ENCODE measurements around the gene GAS2L2.

Gene GAS2L2

DNA sequence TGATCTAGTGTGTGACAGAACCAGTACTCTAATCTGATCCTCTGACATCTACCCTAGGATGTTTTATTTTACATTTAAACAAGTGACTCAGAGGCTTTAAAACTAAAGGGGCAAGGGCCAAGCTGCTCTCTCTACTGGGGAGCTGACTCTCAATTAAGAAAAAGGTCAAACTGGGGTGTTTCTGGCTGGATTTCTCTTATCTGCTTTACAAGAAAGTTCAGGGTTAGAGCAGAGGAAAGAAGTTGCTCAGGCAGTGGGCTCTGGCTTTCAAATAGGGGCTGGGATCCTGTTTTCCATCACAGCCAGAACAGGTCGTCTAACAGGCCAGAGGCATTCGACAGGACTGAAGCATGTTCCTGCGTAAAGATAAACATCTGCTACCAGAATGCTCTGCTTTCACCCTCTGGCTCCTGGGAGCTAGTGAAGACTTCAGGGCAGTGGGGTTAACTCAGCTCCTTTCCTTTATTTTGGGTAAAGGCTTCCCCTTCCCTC is 33.9 kb upstream of the GAS2L2 start:
- H3K36me3 ChIP-seq (ENCODE audit: insufficient read depth, low read length): no peaks in the 10 kb centered on the region
- H3K4me3 ChIP-seq (ENCODE audit: low read length): no peak overlapping the region
- H3K9me3 ChIP-seq (ENCODE audit: low read length): no peaks in the 10 kb centered on the region
- H3K27me3 ChIP-seq (ENCODE audit: insufficient read depth, low read length): peaks cover 35% of the 10 kb centered on the region
- H2AFZ ChIP-seq (ENCODE audit: low read depth, low read length): no peak overlapping the region
- no peaks in the 10 kb centered on the region for H3K4me1 ChIP-seq (ENCODE audit: insufficient read depth, low read length)

DNA sequence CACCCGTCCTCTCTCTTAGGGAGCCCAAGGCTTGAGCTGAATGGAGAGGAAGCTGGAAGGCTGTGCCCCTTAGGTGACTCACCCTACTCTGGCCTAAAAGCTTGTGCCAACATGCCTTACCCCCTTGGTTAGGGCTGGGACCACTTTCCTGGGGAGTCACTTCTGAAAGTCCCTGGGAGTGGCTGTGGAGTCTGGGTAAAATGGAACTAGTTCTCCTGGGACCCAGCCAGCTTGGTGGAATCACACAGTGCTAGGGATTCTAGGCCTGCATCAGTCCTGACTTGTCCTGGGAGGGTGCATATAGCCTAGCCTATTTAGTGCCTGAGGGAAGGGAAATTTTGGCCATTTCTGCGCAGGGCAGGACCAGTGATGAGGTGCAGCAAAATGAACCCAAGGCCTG is 31.9 kb upstream of the GAS2L2 start:
- peaks cover 36% of the 10 kb centered on the region for H3K27me3 ChIP-seq (ENCODE audit: insufficient read depth, low read length)
- no peak overlapping the region for H3K4me3 ChIP-seq (ENCODE audit: low read length)
- H3K4me1 ChIP-seq (ENCODE audit: insufficient read depth, low read length): no peaks in the 10 kb centered on the region
- no peaks in the 10 kb centered on the region for H3K36me3 ChIP-seq (ENCODE audit: insufficient read depth, low read length)
- no peaks in the 10 kb centered on the region for H3K9me3 ChIP-seq (ENCODE audit: low read length)
- no peak overlapping the region for H2AFZ ChIP-seq (ENCODE audit: low read depth, low read length)

DNA sequence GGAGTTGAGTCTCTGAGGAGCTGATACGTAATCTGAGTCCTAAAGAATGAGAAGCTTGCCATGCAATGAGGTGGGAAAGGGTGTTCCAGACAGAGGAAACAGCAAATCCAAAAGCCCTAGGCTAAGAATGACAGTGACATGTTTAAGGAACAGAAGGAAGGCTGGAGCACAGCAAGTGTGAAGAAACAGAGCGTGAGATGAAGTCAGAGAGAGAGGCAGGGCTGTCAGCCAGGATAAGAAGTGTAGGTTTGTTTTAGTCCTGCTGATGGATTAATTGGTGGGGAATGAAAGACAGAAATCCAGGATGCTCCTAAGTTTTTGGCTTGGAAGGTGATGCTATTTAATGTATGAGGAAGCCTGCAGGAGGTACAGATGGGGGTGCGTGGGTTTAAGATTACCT is 27.9 kb upstream of the GAS2L2 start:
- no peak overlapping the region for H3K4me3 ChIP-seq (ENCODE audit: low read length)
- H2AFZ ChIP-seq (ENCODE audit: low read depth, low read length): no peak overlapping the region
- H3K9me3 ChIP-seq (ENCODE audit: low read length): no peaks in the 10 kb centered on the region
- no peaks in the 10 kb centered on the region for H3K4me1 ChIP-seq (ENCODE audit: insufficient read depth, low read length)
- peaks cover 35% of the 10 kb centered on the region for H3K27me3 ChIP-seq (ENCODE audit: insufficient read depth, low read length)
- no peaks in the 10 kb centered on the region for H3K36me3 ChIP-seq (ENCODE audit: insufficient read depth, low read length)

DNA sequence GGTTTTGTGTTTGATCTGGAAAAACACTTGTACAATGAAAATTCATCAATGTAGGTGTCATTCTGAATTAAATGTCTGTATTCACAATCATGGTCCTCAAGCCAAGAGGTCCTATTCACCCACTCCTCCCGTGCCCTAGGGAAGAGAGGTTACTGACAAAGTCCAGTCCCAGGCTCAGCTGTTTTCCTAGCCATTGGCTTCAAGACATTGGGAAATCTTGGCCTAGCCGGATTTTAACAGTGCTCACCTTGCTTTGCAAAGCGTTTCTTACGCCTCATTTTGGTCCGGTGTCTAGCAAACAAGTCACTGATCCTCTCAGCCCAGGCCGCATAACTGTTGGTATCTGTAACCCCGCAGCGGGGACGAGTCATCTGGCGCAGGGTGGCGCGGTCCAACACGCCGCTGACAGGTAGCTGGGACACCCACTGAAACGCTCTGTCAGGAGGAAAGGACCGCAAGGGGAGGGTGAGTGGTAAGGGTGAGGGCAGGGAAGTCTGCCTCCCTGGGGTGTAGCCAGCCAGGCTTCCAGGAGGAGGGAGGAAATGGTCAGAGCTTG is 25.7 kb upstream of the GAS2L2 start:
- peaks cover 29% of the 10 kb centered on the region for H3K27me3 ChIP-seq (ENCODE audit: insufficient read depth, low read length)
- no peak overlapping the region for H3K4me3 ChIP-seq (ENCODE audit: low read length)
- no peaks in the 10 kb centered on the region for H3K36me3 ChIP-seq (ENCODE audit: insufficient read depth, low read length)
- H2AFZ ChIP-seq (ENCODE audit: low read depth, low read length): no peak overlapping the region
- H3K4me1 ChIP-seq (ENCODE audit: insufficient read depth, low read length): peaks cover 6% of the 10 kb centered on the region
- H3K9me3 ChIP-seq (ENCODE audit: low read length): no peaks in the 10 kb centered on the region

DNA sequence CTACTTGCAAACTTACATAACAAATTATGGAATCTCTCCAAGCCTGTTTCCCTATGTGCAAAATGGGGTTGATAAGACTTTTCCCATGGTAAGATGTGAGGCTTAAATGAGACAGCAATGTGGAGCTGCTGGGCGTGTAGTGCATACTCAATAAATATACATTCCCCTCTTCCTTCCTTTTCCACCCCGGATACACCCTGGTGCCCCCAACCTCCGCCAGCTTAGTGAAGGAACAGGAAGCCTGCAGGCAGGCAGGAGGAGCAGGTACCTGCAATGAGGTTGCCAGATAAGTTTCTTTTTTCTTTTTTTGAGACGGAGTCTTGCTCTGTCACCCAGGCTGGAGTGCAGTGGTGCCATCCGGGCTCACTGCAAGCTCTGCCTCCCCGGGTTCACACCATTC is 22.5 kb upstream of the GAS2L2 start:
- Histone ChIP-seq H3K4me1 (ENCODE audit: insufficient read depth, low read length) (peaks cover 7% of the 10 kb centered on the region), H3K27me3 (ENCODE audit: insufficient read depth, low read length) (peaks cover 13% of the 10 kb centered on the region), H3K36me3 (ENCODE audit: insufficient read depth, low read length) (no peaks in the 10 kb centered on the region), H3K4me3 (ENCODE audit: low read length) (no peak overlapping the region), H3K9me3 (ENCODE audit: low read length) (no peaks in the 10 kb centered on the region), H2AFZ (ENCODE audit: low read depth, low read length) (no peak overlapping the region)

DNA sequence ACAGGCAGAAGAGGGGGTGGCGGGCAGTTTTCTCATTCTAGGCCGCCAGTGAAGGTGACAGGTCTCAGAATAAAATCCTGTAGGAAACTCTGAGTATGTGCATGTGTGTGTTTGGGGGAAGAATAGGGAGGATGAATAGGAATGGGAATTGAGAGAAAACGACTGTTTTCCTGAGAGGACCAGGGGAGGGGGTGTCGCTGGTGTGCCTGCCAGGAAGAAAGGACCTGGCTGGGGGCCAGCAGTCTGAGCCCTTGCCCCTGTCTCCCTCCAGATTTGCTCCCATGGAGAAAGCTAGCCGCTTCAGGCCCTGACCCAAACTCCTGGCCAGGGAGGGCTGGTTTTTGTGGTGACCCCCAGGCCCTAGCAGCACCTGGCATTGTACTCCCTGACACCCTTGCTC is 22.0 kb upstream of the GAS2L2 start:
- Histone ChIP-seq H3K4me1 (ENCODE audit: insufficient read depth, low read length) (peaks cover 7% of the 10 kb centered on the region), H3K36me3 (ENCODE audit: insufficient read depth, low read length) (no peaks in the 10 kb centered on the region), H2AFZ (ENCODE audit: low read depth, low read length) (no peak overlapping the region), H3K4me3 (ENCODE audit: low read length) (no peak overlapping the region), H3K9me3 (ENCODE audit: low read length) (no peaks in the 10 kb centered on the region), H3K27me3 (ENCODE audit: insufficient read depth, low read length) (peaks cover 13% of the 10 kb centered on the region)

DNA sequence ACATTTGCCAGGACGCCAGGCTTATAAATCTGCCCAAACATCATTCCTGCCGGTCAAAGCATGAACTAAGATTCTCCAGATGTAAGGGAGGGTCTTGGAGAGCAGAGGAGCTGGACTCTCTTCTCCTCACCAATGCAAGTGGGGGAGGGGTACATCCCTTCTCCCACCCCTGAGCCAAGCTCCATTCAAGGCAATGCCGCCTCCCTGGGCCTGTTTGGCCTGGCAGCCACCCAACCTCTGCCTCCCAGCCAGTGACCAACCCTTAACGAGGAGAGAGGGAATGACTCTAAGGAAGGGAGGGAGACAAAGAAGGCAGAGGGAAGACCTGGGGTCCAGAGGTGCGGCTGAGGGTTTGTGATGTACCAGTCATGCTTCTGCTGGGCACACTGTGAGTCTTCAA is 21.5 kb upstream of the GAS2L2 start:
- no peak overlapping the region for H3K4me3 ChIP-seq (ENCODE audit: low read length)

DNA sequence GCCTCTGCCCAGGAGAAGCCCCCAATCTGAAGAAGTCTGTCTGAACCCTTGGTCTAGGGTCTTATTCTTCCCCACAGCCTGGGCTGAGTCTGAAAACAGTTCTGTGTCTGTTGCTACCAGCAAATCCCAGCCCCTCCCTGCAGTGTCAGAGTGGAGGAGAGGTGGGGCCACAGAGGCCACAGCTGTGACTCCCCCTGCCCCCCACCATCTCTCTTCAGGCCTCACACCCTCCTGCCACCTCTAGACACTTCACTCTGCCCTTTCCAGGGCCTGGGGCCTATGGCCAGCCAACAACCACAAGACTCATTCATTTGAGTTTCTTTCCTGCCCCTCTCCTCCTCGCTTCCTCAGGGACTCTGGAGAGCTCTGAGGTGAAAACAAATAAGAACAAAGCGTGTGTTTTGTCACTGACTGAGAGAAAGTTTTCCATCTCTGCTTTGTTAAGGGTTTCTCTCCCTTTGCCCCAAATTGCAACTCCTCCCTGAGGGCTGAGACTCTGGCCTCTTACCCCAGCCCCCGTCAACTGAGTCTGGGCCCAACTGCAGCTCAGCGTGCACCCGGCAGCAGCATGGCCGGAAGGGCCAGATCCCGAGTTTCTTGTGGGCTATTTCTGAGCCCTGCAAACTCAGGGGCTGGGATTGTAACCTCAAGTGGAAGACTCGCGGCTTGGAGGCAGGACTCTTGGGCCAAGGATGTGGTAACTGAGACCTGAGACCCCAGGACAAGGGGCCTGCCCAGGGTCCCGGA is 20.8 kb upstream of the GAS2L2 start:
- H3K4me3 ChIP-seq (ENCODE audit: low read length): no peak overlapping the region
- H3K27me3 ChIP-seq (ENCODE audit: insufficient read depth, low read length): peaks cover 10% of the 10 kb centered on the region
- peak overlapping the region; percentile 40 for H2AFZ ChIP-seq (ENCODE audit: low read depth, low read length)
- peaks cover 7% of the 10 kb centered on the region for H3K4me1 ChIP-seq (ENCODE audit: insufficient read depth, low read length)
- no peaks in the 10 kb centered on the region for H3K36me3 ChIP-seq (ENCODE audit: insufficient read depth, low read length)
- H3K9me3 ChIP-seq (ENCODE audit: low read length): no peaks in the 10 kb centered on the region

More for the DNA sequence above, 21.5 kb upstream of the GAS2L2 start:
- Histone ChIP-seq H3K9me3 (ENCODE audit: low read length) (no peaks in the 10 kb centered on the region), H3K4me1 (ENCODE audit: insufficient read depth, low read length) (peaks cover 7% of the 10 kb centered on the region), H3K36me3 (ENCODE audit: insufficient read depth, low read length) (no peaks in the 10 kb centered on the region), H3K27me3 (ENCODE audit: insufficient read depth, low read length) (peaks cover 13% of the 10 kb centered on the region), H2AFZ (ENCODE audit: low read depth, low read length) (no peak overlapping the region)

DNA sequence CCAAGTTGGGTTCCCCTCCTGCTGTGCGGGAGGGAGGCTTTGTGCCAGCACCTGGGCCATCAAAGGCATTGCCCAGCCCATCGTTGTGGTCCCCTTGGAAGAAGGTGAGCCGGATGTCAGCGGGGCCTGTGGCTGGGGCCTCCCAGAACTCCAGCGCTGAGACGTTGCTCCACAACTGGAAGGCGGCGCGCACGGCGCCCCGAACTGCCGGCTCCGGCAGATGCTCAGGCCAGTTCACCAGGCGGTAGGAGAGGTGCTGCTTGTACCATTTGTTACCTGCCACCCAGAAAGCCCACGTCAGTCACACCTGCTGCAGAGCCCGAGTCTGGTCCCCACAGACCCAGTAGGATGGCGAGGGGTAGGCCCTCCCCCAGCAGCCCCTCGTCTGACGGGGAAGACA is 20.1 kb upstream of the GAS2L2 start:
- no peak overlapping the region for H3K4me3 ChIP-seq (ENCODE audit: low read length)
- H3K9me3 ChIP-seq (ENCODE audit: low read length): no peaks in the 10 kb centered on the region
- no peaks in the 10 kb centered on the region for H3K36me3 ChIP-seq (ENCODE audit: insufficient read depth, low read length)
- H2AFZ ChIP-seq (ENCODE audit: low read depth, low read length): no peak overlapping the region
- H3K4me1 ChIP-seq (ENCODE audit: insufficient read depth, low read length): peaks cover 7% of the 10 kb centered on the region
- H3K27me3 ChIP-seq (ENCODE audit: insufficient read depth, low read length): peaks cover 9% of the 10 kb centered on the region

DNA sequence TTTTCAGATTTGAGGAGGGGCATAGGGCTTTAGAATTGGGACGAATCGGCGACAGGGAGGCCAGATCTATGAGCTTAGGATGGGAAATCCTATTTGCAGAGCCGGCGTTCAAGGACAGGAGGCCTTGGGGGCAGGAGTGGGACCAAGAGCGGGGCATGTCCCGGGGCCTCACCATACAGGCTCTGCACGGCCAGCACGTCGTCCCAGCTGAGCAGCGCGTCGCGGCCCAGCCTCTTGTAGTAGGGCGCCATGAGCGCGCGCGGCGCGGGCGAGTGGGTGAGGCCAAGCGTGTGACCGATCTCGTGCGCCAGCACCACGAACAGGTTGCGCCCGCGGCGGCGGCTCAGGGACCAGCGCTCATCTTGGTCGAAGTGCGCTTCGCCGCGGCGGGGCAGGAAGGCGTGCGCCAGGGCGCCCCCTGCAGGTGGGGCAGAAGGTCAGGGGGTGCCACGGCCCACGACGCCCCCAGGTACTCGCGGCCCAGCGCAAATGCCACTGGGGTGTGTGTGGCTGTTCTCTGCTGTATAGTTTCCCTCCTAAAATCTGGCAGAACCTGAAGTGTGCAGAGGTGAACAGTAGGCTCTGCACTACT is 17.0 kb upstream of the GAS2L2 start:
- Histone ChIP-seq H3K9me3 (ENCODE audit: low read length) (no peaks in the 10 kb centered on the region), H3K27me3 (ENCODE audit: insufficient read depth, low read length) (no peaks in the 10 kb centered on the region), H3K4me1 (ENCODE audit: insufficient read depth, low read length) (peaks cover 20% of the 10 kb centered on the region), H3K4me3 (ENCODE audit: low read length) (no peak overlapping the region), H2AFZ (ENCODE audit: low read depth, low read length) (no peak overlapping the region), H3K36me3 (ENCODE audit: insufficient read depth, low read length) (no peaks in the 10 kb centered on the region)

DNA sequence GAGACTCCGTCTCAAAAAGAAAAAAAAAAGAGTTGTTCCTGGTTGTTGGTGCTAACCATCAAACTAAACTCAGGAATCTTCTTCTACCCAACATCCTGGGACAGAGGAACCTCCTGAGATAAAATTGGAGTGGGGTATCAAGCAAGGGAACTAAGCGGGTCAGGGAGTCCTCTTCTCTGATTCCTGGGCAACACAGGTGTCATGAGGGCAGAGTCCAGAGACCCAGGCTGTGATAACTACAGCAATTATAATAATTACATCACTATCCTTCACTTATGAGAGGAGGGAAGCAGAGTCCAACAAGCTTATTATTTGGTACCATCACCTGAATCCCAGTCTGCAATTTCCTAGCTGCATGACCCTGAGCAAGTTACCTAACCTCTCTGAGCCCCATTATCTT is 15.8 kb upstream of the GAS2L2 start:
- H2AFZ ChIP-seq (ENCODE audit: low read depth, low read length): no peak overlapping the region
- H3K27me3 ChIP-seq (ENCODE audit: insufficient read depth, low read length): no peaks in the 10 kb centered on the region
- H3K9me3 ChIP-seq (ENCODE audit: low read length): no peaks in the 10 kb centered on the region
- H3K36me3 ChIP-seq (ENCODE audit: insufficient read depth, low read length): no peaks in the 10 kb centered on the region
- H3K4me1 ChIP-seq (ENCODE audit: insufficient read depth, low read length): peaks cover 16% of the 10 kb centered on the region
- H3K4me3 ChIP-seq (ENCODE audit: low read length): no peak overlapping the region

DNA sequence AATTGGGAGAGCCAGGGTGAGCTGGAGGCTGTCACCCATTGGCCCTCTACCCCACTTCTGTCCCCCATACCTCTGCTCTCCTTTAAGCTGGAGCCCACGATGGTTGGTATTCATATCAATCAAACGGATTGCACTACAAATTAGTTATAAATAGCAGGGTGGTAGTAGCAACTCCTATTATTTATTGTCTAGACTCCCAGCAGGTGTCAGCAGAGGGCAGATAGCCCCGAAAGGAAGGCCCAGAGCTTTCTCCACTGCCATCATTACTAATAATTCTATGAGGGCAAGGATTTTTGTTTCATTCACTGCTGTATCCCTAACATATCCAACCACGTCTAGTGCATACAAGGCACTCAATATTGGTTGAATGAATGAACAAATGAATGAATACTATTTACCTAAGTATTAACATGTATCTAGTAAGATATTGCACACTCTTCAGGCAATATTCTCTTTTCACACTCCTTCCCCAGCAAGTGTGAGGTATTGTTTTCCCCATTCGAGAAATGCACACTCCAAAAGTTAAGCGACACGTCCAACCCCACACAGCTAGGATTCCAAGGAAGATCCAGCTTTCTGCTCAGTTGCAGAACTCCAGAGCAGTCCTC is 14.0 kb upstream of the GAS2L2 start:
- peaks cover 14% of the 10 kb centered on the region for H3K4me1 ChIP-seq (ENCODE audit: insufficient read depth, low read length)
- no peaks in the 10 kb centered on the region for H3K27me3 ChIP-seq (ENCODE audit: insufficient read depth, low read length)
- H2AFZ ChIP-seq (ENCODE audit: low read depth, low read length): no peak overlapping the region
- no peaks in the 10 kb centered on the region for H3K36me3 ChIP-seq (ENCODE audit: insufficient read depth, low read length)
- H3K9me3 ChIP-seq (ENCODE audit: low read length): no peaks in the 10 kb centered on the region
- H3K4me3 ChIP-seq (ENCODE audit: low read length): no peak overlapping the region

DNA sequence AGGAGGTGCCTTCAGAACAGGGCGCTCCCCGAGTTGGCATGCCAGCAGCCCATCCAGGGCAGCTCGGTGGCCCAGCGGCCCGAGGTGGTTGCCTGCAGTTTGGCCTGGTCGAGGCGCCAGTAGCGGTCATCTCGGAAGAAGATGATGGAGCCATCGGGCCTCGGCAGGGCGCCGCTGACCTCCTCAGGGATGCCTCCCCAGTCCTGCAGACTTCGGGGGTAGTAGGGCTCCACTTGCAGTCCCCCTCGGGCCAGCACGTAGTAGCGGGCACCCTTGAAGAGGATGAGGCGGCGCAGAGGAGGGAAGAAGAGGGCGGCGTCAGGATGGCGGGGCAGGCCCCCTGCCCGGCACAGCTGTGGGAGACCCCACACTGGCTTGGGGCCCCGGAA is 13.4 kb upstream of the GAS2L2 start:
- no peaks in the 10 kb centered on the region for H3K9me3 ChIP-seq (ENCODE audit: low read length)
- H3K4me3 ChIP-seq (ENCODE audit: low read length): no peak overlapping the region
- H2AFZ ChIP-seq (ENCODE audit: low read depth, low read length): peak overlapping the region; percentile 12
- H3K36me3 ChIP-seq (ENCODE audit: insufficient read depth, low read length): no peaks in the 10 kb centered on the region
- H3K27me3 ChIP-seq (ENCODE audit: insufficient read depth, low read length): no peaks in the 10 kb centered on the region
- H3K4me1 ChIP-seq (ENCODE audit: insufficient read depth, low read length): peaks cover 14% of the 10 kb centered on the region

All from neuron (in vitro differentiated cells).